ENCODE measurements around the gene SMYD3.

DNA sequence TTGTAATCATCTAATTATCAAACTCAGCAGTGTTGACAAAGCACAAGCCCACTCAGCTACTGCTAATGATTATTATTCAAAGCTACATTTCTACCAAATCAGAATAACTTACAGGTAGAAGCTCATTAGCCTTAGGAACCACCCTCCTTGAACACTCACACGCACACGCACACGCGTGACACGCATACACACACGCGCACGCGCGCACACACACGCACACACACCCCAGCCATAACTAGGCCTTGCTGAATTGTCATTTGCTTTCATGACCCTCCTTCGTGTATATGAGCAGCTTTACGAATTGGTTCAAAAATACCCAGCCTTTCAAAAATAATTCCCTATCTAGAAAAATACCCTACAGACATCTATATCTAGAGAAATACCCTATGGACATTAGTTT lies 195.6 kb downstream of the SMYD3 start:
- TF ChIP-seq, protein P1, sequence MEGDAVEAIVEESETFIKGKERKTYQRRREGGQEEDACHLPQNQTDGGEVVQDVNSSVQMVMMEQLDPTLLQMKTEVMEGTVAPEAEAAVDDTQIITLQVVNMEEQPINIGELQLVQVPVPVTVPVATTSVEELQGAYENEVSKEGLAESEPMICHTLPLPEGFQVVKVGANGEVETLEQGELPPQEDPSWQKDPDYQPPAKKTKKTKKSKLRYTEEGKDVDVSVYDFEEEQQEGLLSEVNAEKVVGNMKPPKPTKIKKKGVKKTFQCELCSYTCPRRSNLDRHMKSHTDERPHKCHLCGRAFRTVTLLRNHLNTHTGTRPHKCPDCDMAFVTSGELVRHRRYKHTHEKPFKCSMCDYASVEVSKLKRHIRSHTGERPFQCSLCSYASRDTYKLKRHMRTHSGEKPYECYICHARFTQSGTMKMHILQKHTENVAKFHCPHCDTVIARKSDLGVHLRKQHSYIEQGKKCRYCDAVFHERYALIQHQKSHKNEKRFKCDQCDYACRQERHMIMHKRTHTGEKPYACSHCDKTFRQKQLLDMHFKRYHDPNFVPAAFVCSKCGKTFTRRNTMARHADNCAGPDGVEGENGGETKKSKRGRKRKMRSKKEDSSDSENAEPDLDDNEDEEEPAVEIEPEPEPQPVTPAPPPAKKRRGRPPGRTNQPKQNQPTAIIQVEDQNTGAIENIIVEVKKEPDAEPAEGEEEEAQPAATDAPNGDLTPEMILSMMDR (IDR thresholded peaks at IDR 0.05; ENCODE audit: low read length): no peak
- TF ChIP-seq EZH2 (optimal IDR thresholded peaks at IDR 0.05; ENCODE audit: low read depth, low read length): no peak
